ENCODE results near the gene CD8B2.
"Not testable (repeated sequence)": the region's sequence is repeated elsewhere in the genome, so short reads cannot be mapped to it uniquely, and the experiment has no call there.

- not testable (repeated sequence) for TF ChIP-seq POLR2A, CTCF (IDR thresholded peaks at IDR 0.05)
Measured at GRCh38 chr2:106492913-106493312, 5.7 kb downstream of the CD8B2 start.
